H1 (cell line): ENCODE data around the gene ARAP3. TPM values are rescaled to one million over a fixed set of nuclear protein-coding genes. Genes with fewer than 3 reads are reported as not detected.

Experiments
- CTCF ChIA-PET: fragments of 300-600 bp; sonication (Branson Sonifier 250); formaldehyde crosslinking; loops from one replicate; lab custom pipeline; 2021; ENCODE audit not compliant: partially characterized antibody; lab: Charles Lee
- POLR2A ChIA-PET: fragments of 300-600 bp; sonication (Branson Sonifier 250); formaldehyde crosslinking; loops from one replicate; lab custom pipeline; 2021; ENCODE audit warnings: inconsistent platforms; ENCODE audit not compliant: partially characterized antibody; lab: Charles Lee
- DNase-seq, 2 experiments: peaks; one replicate each; pipeline versions ENCODE4 v3.0.0 to v3.0.0-alpha.2; 2010 to 2022; ENCODE audit warnings: low spot score in 2 of 2, low read depth in 1 of 2, mixed read lengths in 1 of 2
- FAIRE-seq: peaks from 2 replicates; lab custom pipeline; 2011; peaks lifted over from hg19 to GRCh38; lab: Jason Lieb, UNC
- H2AFZ ChIP-seq: 2 replicates; pipeline ENCODE4 v1.8.1; 2012; ENCODE audit warnings: low read length, inconsistent platforms
- H2AK5ac ChIP-seq: 2 replicates; pipeline ENCODE4 v1.6.1; 2013; ENCODE audit warnings: low read depth, low read length
- H2BK120ac ChIP-seq: replicated peaks from 2 replicates; pipeline ENCODE3; 2013; ENCODE audit warnings: low read depth, low read length, inconsistent platforms
- H2BK12ac ChIP-seq: 2 replicates; pipeline ENCODE4 v1.6.1; 2013; ENCODE audit warnings: low read depth, low read length
- H2BK15ac ChIP-seq: 2 replicates; pipeline ENCODE4 v1.6.1; 2013; ENCODE audit warnings: low read length
- H2BK20ac ChIP-seq: 2 replicates; pipeline ENCODE4 v1.6.1; 2013; ENCODE audit warnings: low read length
- H2BK5ac ChIP-seq: 2 replicates; pipeline ENCODE4 v1.6.1; 2013; ENCODE audit warnings: low read depth, low read length
- H3K14ac ChIP-seq: 2 replicates; pipeline ENCODE4 v1.6.1; 2013; ENCODE audit warnings: inconsistent platforms; ENCODE audit not compliant: insufficient read length
- H3K18ac ChIP-seq: 2 replicates; pipeline ENCODE4 v1.6.1; 2013; ENCODE audit warnings: low read length; ENCODE audit errors: extremely low read depth
- H3K23ac ChIP-seq: 2 replicates; pipeline ENCODE4 v1.6.1; 2013; ENCODE audit warnings: inconsistent platforms; ENCODE audit not compliant: insufficient read length
- H3K23me2 ChIP-seq: 2 replicates; pipeline ENCODE4 v1.6.1; 2013; ENCODE audit warnings: low read depth, low read length
- H3K27ac ChIP-seq: 2 replicates; pipeline ENCODE4 v1.6.1; 2011; ENCODE audit warnings: low read depth, low read length, inconsistent platforms
- H3K27me3 ChIP-seq, 4 experiments: replicated peaks in 1 of 4; 1 replicate in 1 of 4; 2 replicates in 3 of 4; pipeline versions ENCODE4 v1.6.1 to v1.8.1; 2011 to 2013; ENCODE audit warnings: low read length in 3 of 4, mild to moderate bottlenecking in 3 of 4, inconsistent platforms in 2 of 4, mixed read lengths in 2 of 4, moderate library complexity in 1 of 4; ENCODE audit not compliant: control insufficient read depth in 3 of 4, insufficient read depth in 3 of 4; ENCODE audit errors: extremely low read depth in 1 of 4
- H3K36me3 ChIP-seq, 4 experiments: 2 replicates each; pipeline versions ENCODE4 v1.6.1 to v1.8.1; 2011 to 2013; ENCODE audit warnings: mild to moderate bottlenecking in 4 of 4, low read length in 3 of 4, moderate library complexity in 2 of 4, control low read depth in 1 of 4, inconsistent platforms in 1 of 4; ENCODE audit not compliant: insufficient read depth in 4 of 4, control insufficient read depth in 2 of 4
- H3K4ac ChIP-seq: replicated peaks from 2 replicates; pipeline ENCODE3; 2013; ENCODE audit warnings: low read length, low read depth, mixed read lengths, inconsistent platforms; ENCODE audit not compliant: insufficient read length
- H3K4me1 ChIP-seq, 4 experiments: replicated peaks in 1 of 4; 1 replicate in 1 of 4; 2 replicates in 3 of 4; pipeline versions ENCODE4 v1.6.1 to v1.8.1; 2011 to 2013; ENCODE audit warnings: low read length in 3 of 4, inconsistent platforms in 2 of 4, mixed read lengths in 1 of 4; ENCODE audit not compliant: insufficient read depth in 4 of 4, control insufficient read depth in 3 of 4
- H3K4me2 ChIP-seq, 2 experiments: 2 replicates each; pipeline versions ENCODE4 v1.6.1 to v1.8.1; 2011 to 2013; ENCODE audit warnings: low read depth in 2 of 2, low read length in 2 of 2, control low read depth in 1 of 2, inconsistent platforms in 1 of 2, mild to moderate bottlenecking in 1 of 2; ENCODE audit not compliant: insufficient read depth in 1 of 2
- H3K4me3 ChIP-seq, 4 experiments: fragments of 200-600, 300-600 bp in 1 of 4; sonication (generic), shearing (Covaris generic), sonication (Bioruptor Twin) in 1 of 4; 2 replicates each; pipeline versions ENCODE4 v1.5.1 to v1.8.1; 2011 to 2016; ENCODE audit warnings: low read length in 4 of 4, low read depth in 3 of 4, control low read depth in 2 of 4, inconsistent platforms in 2 of 4, mild to moderate bottlenecking in 2 of 4, mixed read lengths in 1 of 4, moderate library complexity in 1 of 4; ENCODE audit not compliant: insufficient read depth in 2 of 4; ENCODE audit errors: extremely low read depth in 1 of 4
- H3K56ac ChIP-seq: replicated peaks from 2 replicates; pipeline ENCODE3; 2013; ENCODE audit warnings: low read depth, mild to moderate bottlenecking, mixed read lengths, low read length, inconsistent platforms; ENCODE audit not compliant: insufficient read length
- H3K79me1 ChIP-seq: 2 replicates; pipeline ENCODE4 v1.6.1; 2013; ENCODE audit warnings: low read depth, low read length, control low read depth
- H3K79me2 ChIP-seq, 2 experiments: 2 replicates each; pipeline versions ENCODE4 v1.6.1 to v1.8.1; 2012 to 2013; ENCODE audit warnings: low read length in 2 of 2, mild to moderate bottlenecking in 2 of 2, inconsistent platforms in 1 of 2; ENCODE audit not compliant: insufficient read depth in 2 of 2, control insufficient read depth in 1 of 2
- H3K9ac ChIP-seq, 4 experiments: replicated peaks in 1 of 4; 1 replicate in 1 of 4; 2 replicates in 3 of 4; pipeline versions ENCODE4 v1.6.1 to v1.8.1; 2011 to 2013; ENCODE audit warnings: low read depth in 3 of 4, low read length in 3 of 4, control low read depth in 2 of 4, mild to moderate bottlenecking in 2 of 4, moderate library complexity in 2 of 4, inconsistent platforms in 1 of 4; ENCODE audit errors: extremely low read depth in 1 of 4
- H3K9me3 ChIP-seq, 2 experiments: 2 replicates each; pipeline versions ENCODE4 v1.6.1 to v1.8.1; 2012 to 2013; ENCODE audit warnings: mild to moderate bottlenecking in 2 of 2, moderate library complexity in 2 of 2, control low read depth in 1 of 2, inconsistent platforms in 1 of 2, low read depth in 1 of 2, low read length in 1 of 2, mixed read lengths in 1 of 2; ENCODE audit not compliant: insufficient read depth in 2 of 2
- H4K20me1 ChIP-seq, 2 experiments: replicated peaks in 1 of 2; 2 replicates each; pipeline versions ENCODE3 to v1.8.1; 2011 to 2013; ENCODE audit warnings: inconsistent platforms in 2 of 2, low read length in 2 of 2, mild to moderate bottlenecking in 1 of 2; ENCODE audit not compliant: insufficient read depth in 2 of 2, control insufficient read depth in 1 of 2
- H4K5ac ChIP-seq: 2 replicates; pipeline ENCODE4 v1.6.1; 2013; ENCODE audit warnings: low read length, low read depth, mixed read lengths, inconsistent platforms; ENCODE audit not compliant: insufficient read length
- H4K8ac ChIP-seq: 2 replicates; pipeline ENCODE4 v1.8.0; 2013; ENCODE audit warnings: mild to moderate bottlenecking, moderate library complexity, low read length, inconsistent platforms; ENCODE audit not compliant: insufficient read depth; ENCODE audit errors: extremely low read depth
- H4K91ac ChIP-seq: replicated peaks from 2 replicates; pipeline ENCODE3; 2013; ENCODE audit warnings: low read length, mixed read lengths, inconsistent platforms; ENCODE audit not compliant: insufficient read length
- CREB1 ChIP-seq: IDR thresholded peaks from 2 replicates; pipeline ENCODE4 v1.6.1; 2012; ENCODE audit warnings: inconsistent platforms
- CTCF ChIP-seq, 3 experiments: IDR thresholded peaks; 1 replicate in 2 of 3; 2 replicates in 1 of 3; pipeline versions ENCODE4 v1.5.1 to v1.6.1; 2011; ENCODE audit warnings: low read length in 3 of 3, mild to moderate bottlenecking in 3 of 3, inconsistent platforms in 2 of 3, low read depth in 1 of 3, moderate library complexity in 1 of 3; ENCODE audit not compliant: insufficient read depth in 1 of 3; ENCODE audit errors: control extremely low read depth in 1 of 3
- EGR1 ChIP-seq: IDR thresholded peaks from 2 replicates; pipeline ENCODE4 v1.6.1; 2011; ENCODE audit warnings: low read depth, low read length, borderline replicate concordance
- GABPA ChIP-seq: IDR thresholded peaks from 2 replicates; pipeline ENCODE4 v1.6.1; 2011; ENCODE audit warnings: mild to moderate bottlenecking, low read length, moderate library complexity, borderline replicate concordance; ENCODE audit not compliant: insufficient read depth
- GTF2F1 ChIP-seq: IDR thresholded peaks from 2 replicates; pipeline ENCODE4 v1.6.1; 2012; ENCODE audit warnings: low read depth, low read length, improper control_type of control experiment, borderline replicate concordance
- KDM4A ChIP-seq: IDR thresholded peaks from one replicate; pipeline ENCODE4 v1.7.1; 2012; ENCODE audit warnings: low read depth, mild to moderate bottlenecking, moderate library complexity, low read length, inconsistent platforms; ENCODE audit not compliant: severe bottlenecking
- RNF2 ChIP-seq: fragments of 200-900, 300-1000 bp; sonication (generic); IDR thresholded peaks from 2 replicates; pipeline ENCODE4 v1.7.1; 2016; ENCODE audit warnings: borderline replicate concordance, low read depth, mild to moderate bottlenecking, antibody characterized with exemption, low read length; ENCODE audit not compliant: poor library complexity, severe bottlenecking; ENCODE audit errors: missing control alignments
- SP1 ChIP-seq: IDR thresholded peaks from 2 replicates; pipeline ENCODE4 v1.6.1; 2011; ENCODE audit warnings: low read depth, low read length
- TCF12 ChIP-seq: IDR thresholded peaks from 2 replicates; pipeline ENCODE4 v1.6.1; 2011; ENCODE audit warnings: low read depth, mild to moderate bottlenecking, low read length
- ZNF274 ChIP-seq: IDR thresholded peaks from 2 replicates; pipeline ENCODE4 v1.7.0; 2012; ENCODE audit warnings: low read length, borderline replicate concordance; ENCODE audit errors: extremely low read depth
- WGBS, 2 experiments: shearing (Covaris generic) in 1 of 2; methylation state at CpG; one replicate each; pipeline versions ENCODE4 v1.1.6 to v1.1.7; 2013 to 2015; ENCODE audit warnings: low lambda C conversion rate in 2 of 2, mixed read lengths in 2 of 2, inconsistent platforms in 1 of 2, low coverage in 1 of 2, missing lambda C conversion rate in 1 of 2; ENCODE audit not compliant: insufficient replicate concordance in 2 of 2, insufficient coverage in 1 of 2, insufficient read length in 1 of 2; ENCODE audit errors: extremely low coverage in 1 of 2, missing lambda C conversion rate in 1 of 2; 5-methylcytosine and 5-hydroxymethylcytosine counted together
- polyA plus RNA-seq, 7 experiments: library from polyadenylated mRNA; depleted of rRNA in 3 of 7; stranded (reverse) in 5 of 7; unstranded in 2 of 7; fragments of >200 nt in 5 of 7; fragments of 200-250 nt in 2 of 7; gene quantifications; 1 replicate in 5 of 7; 2 replicates in 1 of 7; 4 replicates in 1 of 7; pipeline versions ENCODE4 v1.2.1 to v1.2.3, GENCODE V29; 2011 to 2013; ENCODE audit warnings: missing spikeins in 2 of 7, mixed read lengths in 2 of 7
- total RNA-seq: library from RNA; stranded (reverse); fragmentation: NEBNext Ultra II Directional; extraction: Animal tissue kit (Norgen Biotek cat#: 25700); gene quantifications from 2 replicates; pipeline ENCODE4 v1.2.1, GENCODE V29; 2021

The ARAP3 gene
- total and polyA plus RNA-seq, 2 of the 8 experiments (the other 6 are each of a cell fraction or from before 2014, with no cell fraction given) = 14.4 to 48.6 TPM

- POLR2A ChIA-PET = interaction anchor here (0.7 kb wide), 1 partner anchor 169 kb away, joined by 3 read pairs; no protein-coding TSS in a partner anchor
- TF ChIP-seq GABPA (no peak), TCF12 (no peak), GTF2F1 (no peak), CTCF (IDR thresholded peaks at IDR 0.05; ENCODE audit: control extremely low read depth in 1 of 3, insufficient read depth in 1 of 3, low read depth in 1 of 3, low read length in 3 of 3) (no peak), ZNF274 (no peak), CREB1 (no peak), SP1 (no peak), EGR1 (no peak), RNF2 (no peak), KDM4A (no peak)
These were observed 24.1 kb upstream of the ARAP3 start for GRCh38 chr5:141706121-141706520.

More at GRCh38 chr5:141706121-141706520, 24.1 kb upstream of the ARAP3 start:
- no peak overlapping the region for H2BK20ac ChIP-seq
- 86% methylated on average over 3 of the region's 3 CpGs; no CpG with 5 or more reads in 1 of the 2 experiments for WGBS, 2 experiments
- H3K79me1 ChIP-seq = no peaks in the 10 kb centered on the region
- no peak overlapping the region for H3K18ac ChIP-seq
- H4K5ac ChIP-seq = no peak overlapping the region
- no peaks in the 10 kb centered on the region for H3K36me3 ChIP-seq
- H3K4me2 ChIP-seq = no peak overlapping the region
- no peak overlapping the region for H2AK5ac ChIP-seq
- H2BK5ac ChIP-seq = no peak overlapping the region
- no peaks in the 10 kb centered on the region for H3K79me2 ChIP-seq
- no peak overlapping the region for H4K8ac ChIP-seq
- no peak overlapping the region for H3K23ac ChIP-seq
- H2AFZ ChIP-seq = no peak overlapping the region
- no peak overlapping the region for H3K4me3 ChIP-seq
- no peak overlapping the region for H2BK15ac ChIP-seq
- no peak overlapping the region for H3K14ac ChIP-seq
- no peak overlapping the region for H3K56ac ChIP-seq
- DNase-seq (no peak), FAIRE-seq (no peak)
- no peaks in the 10 kb centered on the region for H3K9me3 ChIP-seq
- no peak overlapping the region for H4K91ac ChIP-seq
- peaks cover 0 to 36% (median 25%) of the 10 kb centered on the region in 4 experiments; a peak in 6 of 7 replicates for H3K27me3 ChIP-seq
- H2BK12ac ChIP-seq = no peak overlapping the region
- H3K9ac ChIP-seq = no peak overlapping the region
- no peak overlapping the region for H3K27ac ChIP-seq
- H4K20me1 ChIP-seq = no peaks in the 10 kb centered on the region
- H3K4ac ChIP-seq = no peak overlapping the region
- CTCF ChIA-PET = no interaction called here
- peaks cover 5 to 9% (median 5%) of the 10 kb centered on the region in 4 experiments for H3K4me1 ChIP-seq
- H3K23me2 ChIP-seq = peaks cover 11% of the 10 kb centered on the region; the same call in 1 of the 2 replicates
- no peak overlapping the region for H2BK120ac ChIP-seq
